CD8-positive, alpha-beta T cell (primary cell): ENCODE data around the gene LASP1NB. TPM values are rescaled to one million over a fixed set of nuclear protein-coding genes. Genes with fewer than 3 reads are reported as not detected.

Experiments used
- microRNA-seq: library from miRNA; unstranded; fragments of <30 nt; microRNA quantifications from one replicate; pipeline ENCODE4 v1.2.0, GENCODE V29; 2022; ENCODE audit warnings: borderline microRNAs expressed
- total RNA-seq, 46 experiments: library from RNA in 2 of 46; stranded (reverse) in 2 of 46; gene quantifications; one replicate each; pipeline ENCODE4 v1.2.3 and lab custom pipeline; 2021 to 2026

LASP1NB gene

Small RNAs within 50 kb of the gene (microRNA-seq; reads per million reads assigned to microRNA genes)
- not detected for gene MIR6779

Other genes with a start within 250 kb of the LASP1NB start
- gene MLLT6, start 220.3 kb upstream of the LASP1NB start, total RNA-seq: 100 to 1,000 TPM; 313 to 316 TPM
- gene CISD3, start 195.3 kb upstream of the LASP1NB start, total RNA-seq: 1 to 10 TPM; 3.5 to 5.7 TPM
- not detected for gene PCGF2, start 177.3 kb upstream of the LASP1NB start, total RNA-seq
- 10 to 100 TPM; 53.6 to 64.2 TPM for gene PSMB3, start 172.9 kb upstream of the LASP1NB start, total RNA-seq
- 10 to 100 TPM in 1 of 2 experiments, 1 to 10 TPM in 1; 9.9 to 13.0 TPM for gene PIP4K2B, start 126.1 kb upstream of the LASP1NB start, total RNA-seq
- 10 to 100 TPM; 80.3 to 87.5 TPM for gene CWC25, start 100.3 kb upstream of the LASP1NB start, total RNA-seq
- 1,000 to 10,000 TPM; 2,036 to 2,052 TPM for gene RPL23, start 71.9 kb upstream of the LASP1NB start, total RNA-seq
- gene LASP1, start 55.6 kb upstream of the LASP1NB start, total RNA-seq: 10 to 100 TPM; 51.6 to 57.1 TPM
- gene FBXO47, start 41.8 kb downstream of the LASP1NB start, total RNA-seq: not detected
- 10 to 100 TPM; 66.5 to 75.7 TPM for gene PLXDC1, start 226.0 kb downstream of the LASP1NB start, total RNA-seq
- gene ARL5C, start 240.5 kb downstream of the LASP1NB start, total RNA-seq: not detected